CD4-positive, alpha-beta T cell treated with Interleukin-15 for 1 hour (primary cell): ENCODE results near the gene GMDS.

Experiments
- DNase-seq: peaks from one replicate; pipeline ENCODE4 v3.0.0-alpha.2; 2020

GMDS gene

GRCh38 chr6:1789092-1789491 is 456.3 kb downstream of the GMDS start:
- no peak for DNase-seq

GRCh38 chr6:1787894-1788293 is 457.5 kb downstream of the GMDS start:
- DNase-seq = no peak

DNA sequence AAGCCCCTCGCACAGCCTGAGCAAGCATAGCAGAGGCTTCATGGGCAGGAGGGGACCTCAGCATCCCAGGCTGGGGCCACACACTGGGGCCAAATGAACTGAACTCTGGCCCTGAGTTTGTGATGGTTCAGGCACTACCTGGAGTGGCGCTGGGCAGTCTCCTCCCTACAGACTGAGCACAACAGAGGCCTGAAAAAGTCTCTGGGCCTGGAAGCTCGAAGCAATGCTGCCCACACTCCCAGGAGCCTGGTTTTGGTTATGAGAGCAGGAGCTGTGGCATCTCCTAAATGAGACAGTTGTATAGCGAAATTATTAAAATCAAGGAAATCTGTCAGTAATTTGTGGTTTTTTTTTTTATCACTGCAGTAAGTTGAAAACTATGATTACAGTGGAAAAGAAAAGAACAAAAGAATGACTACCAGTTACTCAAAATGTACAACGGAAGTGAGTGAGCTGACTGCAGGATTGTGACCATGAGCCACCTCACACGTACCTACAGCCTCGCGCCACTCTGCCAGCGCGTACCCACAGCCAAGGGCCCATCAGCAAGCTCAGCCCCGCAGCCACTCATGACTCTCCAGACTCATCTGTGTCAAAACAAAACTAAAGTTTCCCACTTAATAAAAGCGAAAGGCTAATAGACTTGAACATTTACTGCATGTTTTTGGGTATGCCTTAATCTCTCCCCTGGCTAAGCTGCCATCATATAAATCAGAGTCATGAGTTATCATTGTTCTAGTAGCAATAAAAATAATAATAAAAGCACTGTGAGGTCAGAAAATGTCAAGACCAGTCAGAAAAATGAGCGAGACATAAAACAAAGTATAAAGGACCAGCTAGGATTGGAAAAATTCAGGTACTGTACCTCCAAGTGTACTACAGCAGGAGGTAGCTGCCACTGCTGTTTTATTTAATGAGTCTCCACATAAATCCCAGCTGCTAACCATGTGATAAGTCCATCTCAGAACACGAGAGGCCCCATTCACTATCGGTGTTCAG is 458.7 kb downstream of the GMDS start:
- no peak for DNase-seq

- DNase-seq = no peak
Observed at GRCh38 chr6:1784422-1784884, 461.0 kb downstream of the GMDS start.

DNA sequence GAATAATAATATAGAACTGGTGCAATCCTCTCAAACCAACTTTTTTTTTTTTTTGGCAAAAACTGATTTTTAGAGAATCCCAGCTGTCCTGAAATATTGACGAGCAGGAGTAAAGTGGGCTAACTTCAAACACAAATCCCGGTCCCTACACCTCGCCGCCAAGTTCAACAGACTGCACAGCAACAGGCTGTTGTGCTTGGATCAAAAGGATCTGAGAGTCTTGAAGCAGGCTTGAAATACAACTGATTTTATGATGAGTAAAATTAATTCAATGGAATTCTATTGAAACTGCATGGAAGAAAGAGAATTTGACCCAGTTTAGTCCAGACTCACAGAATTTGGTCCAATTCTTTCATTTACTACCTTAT is 463.6 kb downstream of the GMDS start:
- no peak for DNase-seq

- no peak for DNase-seq
Observed at GRCh38 chr6:1781152-1781816, 464.1 kb downstream of the GMDS start.

- DNase-seq = no peak
Observed at GRCh38 chr6:1780251-1780867, 465.0 kb downstream of the GMDS start.

DNA sequence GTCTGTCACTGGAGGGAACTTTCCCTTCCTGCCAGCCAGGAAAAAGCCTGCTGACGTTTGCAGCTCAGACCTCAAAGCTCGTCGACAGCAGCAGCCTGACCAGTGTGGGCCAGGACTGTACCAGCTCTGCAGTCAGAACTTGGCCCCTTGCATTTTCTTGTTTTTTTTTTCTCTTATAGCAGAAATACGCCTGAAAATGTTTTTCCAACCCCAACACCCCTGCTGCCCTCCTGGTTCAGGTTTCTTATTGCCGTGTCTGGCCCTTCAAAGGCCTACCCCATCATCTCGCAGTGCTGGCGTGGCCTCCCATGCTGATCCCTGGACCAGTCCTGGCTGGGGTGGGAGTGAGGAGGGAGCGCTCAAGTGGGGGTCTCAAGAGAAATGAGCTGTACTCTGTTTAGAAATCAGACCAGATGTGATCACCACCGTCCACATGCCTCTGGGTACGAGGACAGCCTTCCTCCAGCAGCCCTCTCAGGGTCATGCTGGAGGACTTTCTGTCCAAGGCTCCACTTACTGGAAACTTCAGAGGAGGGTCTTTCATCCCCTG is 466.6 kb downstream of the GMDS start:
- no peak for DNase-seq

DNA sequence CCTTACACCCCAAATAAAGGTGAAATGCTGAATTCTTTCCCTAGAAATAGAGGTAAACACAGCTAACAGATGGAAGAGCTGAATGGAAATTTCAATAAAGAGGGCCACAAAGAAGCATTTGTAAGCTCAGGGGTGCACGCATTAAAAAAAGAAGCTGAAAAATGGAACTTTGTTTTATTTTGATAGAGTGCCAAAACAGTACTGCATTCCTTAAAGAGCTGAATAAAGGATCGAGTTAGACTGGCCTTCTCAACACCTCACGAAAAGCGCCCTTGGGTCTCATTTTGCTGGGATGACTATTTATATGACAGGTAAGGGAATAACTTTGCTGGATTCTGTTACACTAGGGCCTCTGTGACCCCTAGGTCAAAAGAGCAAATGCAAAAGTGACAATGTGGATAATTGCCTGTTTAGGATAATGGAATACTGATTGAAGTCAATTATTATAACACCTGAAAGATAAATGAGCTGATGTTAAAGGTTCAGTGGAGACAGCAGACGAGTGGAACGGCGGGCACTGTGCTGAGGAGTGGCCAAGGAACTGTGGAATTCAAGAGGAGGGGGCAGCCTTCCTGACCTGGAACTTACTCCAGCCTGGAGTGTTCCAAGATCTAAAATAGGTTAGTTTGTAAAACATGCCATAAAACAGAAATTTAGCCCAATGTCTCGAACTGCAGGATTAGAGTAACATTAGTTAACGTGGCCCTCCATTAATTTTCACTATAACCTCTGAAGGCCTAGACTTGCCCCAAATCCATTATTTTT is 467.3 kb downstream of the GMDS start:
- no peak for DNase-seq

DNA sequence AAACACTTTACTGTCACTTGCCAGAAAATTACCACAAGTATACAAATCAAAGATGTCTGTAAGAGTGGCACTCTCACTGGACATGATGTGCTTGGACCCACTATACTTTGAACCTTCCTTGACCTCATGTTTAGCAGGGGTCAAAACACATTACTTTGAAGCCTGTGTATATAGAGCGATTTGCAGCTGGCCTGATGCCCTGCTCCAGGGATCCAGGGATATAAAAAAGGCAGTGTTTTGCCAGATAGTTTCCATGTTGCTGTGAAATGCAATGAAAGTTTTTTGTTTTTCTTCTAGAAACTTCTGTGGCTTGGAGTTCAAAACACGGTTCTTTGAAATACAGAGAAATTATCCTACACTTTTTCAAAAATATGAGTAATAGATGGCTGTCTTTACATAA is 470.0 kb downstream of the GMDS start:
- no peak for DNase-seq

GRCh38 chr6:1774226-1774915 is 471.0 kb downstream of the GMDS start:
- DNase-seq = no peak

DNA sequence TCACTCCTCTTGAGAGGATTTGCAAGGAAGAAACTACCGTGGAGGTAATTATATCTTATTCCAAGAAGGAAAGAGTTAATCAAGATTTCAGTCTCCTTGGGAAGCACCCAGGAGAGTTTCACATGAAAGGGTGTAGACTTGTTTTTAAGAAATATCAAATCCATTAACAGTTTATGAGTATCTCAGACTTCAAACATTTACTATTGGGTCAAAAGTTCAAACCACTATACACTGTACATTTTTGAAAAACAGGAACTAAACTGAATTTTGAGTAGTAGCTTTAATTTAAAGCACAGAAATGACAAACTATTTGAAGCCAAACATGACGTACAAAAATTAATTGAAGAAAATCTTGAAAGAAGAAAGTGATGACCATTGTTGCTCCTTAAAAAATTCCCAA is 471.7 kb downstream of the GMDS start:
- DNase-seq = no peak

DNA sequence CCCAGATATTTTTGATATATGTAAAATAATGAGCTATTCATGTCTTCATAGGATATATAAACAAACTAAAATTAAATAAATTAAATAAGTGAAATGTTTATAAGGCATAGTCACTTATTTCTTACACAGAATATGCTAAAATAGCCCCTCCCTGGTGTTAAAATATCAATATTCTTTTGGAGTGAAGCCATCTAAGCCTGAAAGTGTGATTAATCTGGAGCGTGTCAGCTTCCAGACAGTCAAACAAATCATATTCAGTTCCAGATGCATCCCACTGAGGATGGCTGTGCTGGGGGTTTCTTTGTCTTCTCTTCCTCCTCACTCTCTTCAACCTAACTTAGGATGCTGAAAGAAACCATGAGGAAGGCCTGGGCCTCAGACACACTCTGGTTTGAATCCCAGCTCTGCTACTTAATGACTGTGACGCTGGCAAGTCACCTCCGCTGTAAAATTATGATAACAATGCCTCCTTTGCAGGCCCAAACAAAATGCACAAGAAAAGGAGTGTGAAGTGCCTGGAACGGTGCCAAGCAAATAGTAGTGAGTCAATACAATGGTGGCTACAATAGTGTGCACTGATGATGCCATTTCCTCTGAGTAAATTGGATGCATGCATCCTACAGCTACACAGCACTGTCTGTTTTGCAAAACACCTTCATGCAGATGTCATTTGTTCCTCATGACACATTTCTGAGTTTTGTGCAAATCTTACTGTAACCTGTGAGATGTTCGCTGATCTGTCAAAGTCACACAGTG is 474.3 kb downstream of the GMDS start:
- DNase-seq = no peak

GRCh38 chr6:1770435-1770843 is 475.0 kb downstream of the GMDS start:
- DNase-seq = no peak

GRCh38 chr6:1767481-1768246 is 477.7 kb downstream of the GMDS start:
- DNase-seq = no peak

GRCh38 chr6:1766654-1767053 is 478.8 kb downstream of the GMDS start:
- no peak for DNase-seq

- no peak for DNase-seq
Observed at GRCh38 chr6:1765160-1765903, 480.1 kb downstream of the GMDS start.

GRCh38 chr6:1764397-1764987 is 480.9 kb downstream of the GMDS start:
- DNase-seq = no peak

GRCh38 chr6:1763404-1763803 is 482.0 kb downstream of the GMDS start:
- DNase-seq = no peak
